B cell (primary cell): ENCODE results near the gene MCF2L. TPM values are rescaled to one million over a fixed set of nuclear protein-coding genes. Genes with fewer than 3 reads are reported as not detected.

ENCODE experiments used
- ATAC-seq: fragments of 200-7000 bp; cut with Tn5 transposase; one replicate; pipeline ENCODE4 v1.10.0; 2021; ENCODE audit warnings: low read depth, mild to moderate bottlenecking, moderate number of reproducible peaks, moderate library complexity
- CTCF ChIA-PET: fragments of 350-600 bp; sonication (Branson Sonifier 250); formaldehyde crosslinking; loops from one replicate; lab custom pipeline; 2021; ENCODE audit warnings: antibody characterized with exemption, inconsistent platforms; lab: Charles Lee
- POLR2A ChIA-PET: fragments of 350-600 bp; sonication (Branson Sonifier 250); formaldehyde crosslinking; loops from one replicate; lab custom pipeline; 2021; ENCODE audit warnings: antibody characterized with exemption; lab: Charles Lee
- DNase-seq: peaks from one replicate; pipeline ENCODE4 v3.0.0; 2013
- H2AFZ ChIP-seq: 2 replicates; pipeline ENCODE4 v1.6.1; 2012; ENCODE audit warnings: mild to moderate bottlenecking, low read depth, low read length; ENCODE audit not compliant: insufficient read depth, poor library complexity, severe bottlenecking
- H3K27ac ChIP-seq, 2 donors: 1 replicate in 1 of 2; 2 replicates in 1 of 2; pipeline ENCODE4 v1.5.1; 2012 to 2013; ENCODE audit warnings: low read length in 2 of 2, mild to moderate bottlenecking in 2 of 2, moderate library complexity in 1 of 2
- H3K27me3 ChIP-seq, 4 experiments: fragments of 200-600 bp in 1 of 4; sonication (generic) in 1 of 4; replicated peaks in 1 of 4; 1 replicate in 2 of 4; 2 replicates in 2 of 4; pipeline versions ENCODE4 v1.6.1 to v1.7.0; 2013 to 2016; ENCODE audit warnings: low read length in 3 of 4, mild to moderate bottlenecking in 2 of 4, mixed read lengths in 1 of 4, moderate library complexity in 1 of 4; ENCODE audit not compliant: insufficient read depth in 4 of 4, control insufficient read depth in 3 of 4; ENCODE audit errors: control extremely low read depth in 1 of 4
- H3K36me3 ChIP-seq, 2 experiments: replicated peaks in 1 of 2; 1 replicate in 1 of 2; 2 replicates in 1 of 2; pipeline versions ENCODE4 v1.6.1 to v1.7.1; 2013; ENCODE audit warnings: low read length in 1 of 2; ENCODE audit not compliant: insufficient read depth in 2 of 2, control insufficient read depth in 1 of 2; ENCODE audit errors: control extremely low read depth in 1 of 2, extremely low read depth in 1 of 2
- H3K4me1 ChIP-seq, 2 donors: fragments of 200-600 bp in 1 of 2; sonication (generic) in 1 of 2; 1 replicate in 1 of 2; 2 replicates in 1 of 2; pipeline versions ENCODE4 v1.5.1 to v1.6.1; 2013 to 2017; ENCODE audit warnings: low read length in 2 of 2; ENCODE audit not compliant: control insufficient read depth in 2 of 2, insufficient read depth in 2 of 2
- H3K4me2 ChIP-seq: replicated peaks from 2 replicates; pipeline ENCODE3; 2012; ENCODE audit warnings: mild to moderate bottlenecking, low read depth, low read length; ENCODE audit not compliant: poor library complexity, severe bottlenecking
- H3K4me3 ChIP-seq, 5 experiments: fragments of 200-600 bp in 1 of 5; sonication (generic) in 1 of 5; 1 replicate in 3 of 5; 2 replicates in 2 of 5; pipeline versions ENCODE4 v1.5.1 to v1.7.0; 2011 to 2016; ENCODE audit warnings: low read length in 4 of 5, mild to moderate bottlenecking in 4 of 5, low read depth in 2 of 5, control low read depth in 1 of 5, moderate library complexity in 1 of 5; ENCODE audit not compliant: insufficient read depth in 1 of 5; ENCODE audit errors: control extremely low read depth in 1 of 5, extremely low read depth in 1 of 5
- H3K79me2 ChIP-seq: fragments of 200-600 bp; sonication (generic); one replicate; pipeline ENCODE4 v1.6.0; 2016; ENCODE audit warnings: low read length; ENCODE audit not compliant: control insufficient read depth, insufficient read depth
- H3K9ac ChIP-seq: fragments of 200-600 bp; sonication (generic); 2 replicates; pipeline ENCODE4 v1.6.1; 2017; ENCODE audit warnings: mild to moderate bottlenecking, low read length, moderate library complexity
- H3K9me3 ChIP-seq, 3 donors: one replicate each; pipeline versions ENCODE4 v1.6.1 to v1.7.1; 2013; ENCODE audit warnings: low read length in 2 of 3; ENCODE audit not compliant: control insufficient read depth in 2 of 3, insufficient read depth in 1 of 3; ENCODE audit errors: control extremely low read depth in 1 of 3
- H4K20me1 ChIP-seq: 2 replicates; pipeline ENCODE4 v1.6.0; 2012; ENCODE audit warnings: mild to moderate bottlenecking, low read length; ENCODE audit not compliant: insufficient read depth, control insufficient read depth, poor library complexity, severe bottlenecking
- H3K27ac Mint-ChIP-seq: one replicate; pipeline ENCODE4 v1.8.0; 2021; ENCODE audit warnings: mixed read lengths
- H3K27me3 Mint-ChIP-seq: one replicate; pipeline ENCODE4 v1.8.0; 2021; ENCODE audit warnings: mixed read lengths
- H3K4me1 Mint-ChIP-seq: one replicate; pipeline ENCODE4 v1.8.0; 2021; ENCODE audit warnings: mixed read lengths
- H3K4me3 Mint-ChIP-seq: one replicate; pipeline ENCODE4 v1.8.0; 2021; ENCODE audit warnings: mixed read lengths
- H3K9me3 Mint-ChIP-seq: one replicate; pipeline ENCODE4 v1.8.0; 2022; ENCODE audit warnings: mixed read lengths; ENCODE audit not compliant: insufficient read depth
- EZH2 ChIP-seq: IDR thresholded peaks from 2 replicates; pipeline ENCODE4 v1.6.1; 2012; ENCODE audit warnings: borderline replicate concordance, low read depth, mild to moderate bottlenecking, moderate library complexity, low read length; ENCODE audit not compliant: insufficient read depth, poor library complexity, severe bottlenecking
- WGBS: methylation state at CpG from one replicate; pipeline ENCODE4 v1.1.5; 2013; ENCODE audit warnings: missing lambda C conversion rate; ENCODE audit not compliant: insufficient coverage; 5-methylcytosine and 5-hydroxymethylcytosine counted together
- intact Hi-C: fragments of 100-400 bp; cut with micrococcal nuclease; formaldehyde crosslinking; loops from one replicate; pipeline ENCODE4 v1.10.0; 2022
- polyA plus RNA-seq: library from polyadenylated mRNA; depleted of rRNA; stranded (reverse); fragments of >200 nt; gene quantifications from 2 replicates; pipeline ENCODE4 v1.2.3, GENCODE V29; 2012
- total RNA-seq, 2 donors: library from RNA; stranded (reverse); fragments of 120-200 nt in 1 of 2; gene quantifications; 1 replicate in 1 of 2; 2 replicates in 1 of 2; pipeline versions ENCODE4 v1.2.3 to v1.2.4, GENCODE V29; 2013 to 2022
- TF ChIP-seq, protein P1 (sequence below): fragments of 200-600 bp; IDR thresholded peaks from one replicate; pipeline ENCODE4 v1.8.0; 2022; ENCODE audit warnings: antibody characterized with exemption, mild to moderate bottlenecking

Gene MCF2L
- total and polyA plus RNA-seq, 2 donors (not counting 1 experiment from before 2014, with no cell fraction given) = 3.7 to 8.2 TPM

DNA sequence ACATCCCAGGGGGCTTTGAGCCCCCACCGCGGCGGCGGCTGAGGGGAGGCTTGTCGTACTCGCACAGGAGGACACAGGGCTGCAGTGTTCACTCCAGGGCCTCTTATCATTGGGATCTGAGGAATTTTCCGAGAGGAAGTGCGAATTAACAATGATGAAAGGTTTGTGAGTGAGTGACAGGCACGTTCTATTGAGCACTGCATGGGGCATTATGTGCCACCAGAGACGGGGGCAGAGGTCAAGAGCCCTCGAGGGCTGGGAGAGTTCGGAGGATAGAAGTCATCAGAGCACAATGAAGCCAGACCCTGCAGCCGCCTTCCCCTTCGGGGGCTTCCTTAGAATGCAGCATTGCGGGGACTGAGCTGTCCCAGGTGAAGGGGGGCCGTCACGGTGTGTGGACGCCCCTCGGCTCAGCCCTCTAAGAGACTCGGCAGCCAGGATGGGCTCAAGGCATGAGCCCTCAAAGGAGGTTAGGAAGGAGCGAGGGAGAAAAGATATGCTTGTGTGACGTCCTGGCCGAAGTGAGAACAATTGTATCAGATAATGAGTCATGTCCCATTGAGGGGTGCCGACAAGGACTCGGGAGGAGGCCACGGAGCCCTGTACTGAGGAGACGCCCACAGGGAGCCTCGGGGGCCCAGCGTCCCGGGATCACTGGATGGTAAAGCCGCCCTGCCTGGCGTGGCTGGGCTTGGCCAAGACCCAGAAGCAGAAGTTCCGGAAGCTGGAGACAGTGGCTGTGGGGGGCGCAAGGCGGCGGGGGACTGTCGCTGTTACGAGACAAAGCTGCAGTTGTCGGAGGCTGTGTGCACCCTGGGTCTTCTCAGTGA is 53.9 kb downstream of the MCF2L start:
- ChIA-PET POLR2A (no interaction called here), CTCF (no interaction called here)
- H2AFZ ChIP-seq = no peak overlapping the region
- H3K4me3 ChIP-seq = no peak overlapping the region
- H4K20me1 ChIP-seq = no peaks in the 10 kb centered on the region
- intact Hi-C loops = no loop called here
- no peaks in the 10 kb centered on the region for H3K79me2 ChIP-seq
- H3K9me3 ChIP-seq = peaks cover 0 to 15% (median 0%) of the 10 kb centered on the region in 3 donors
- no peak overlapping the region for H3K9ac ChIP-seq
- H3K36me3 ChIP-seq = no peaks in the 10 kb centered on the region
- WGBS = 87% methylated on average over 39 of the region's 39 CpGs
- Mint-ChIP-seq H3K4me3 (no peak overlapping the region), H3K27me3 (no peaks in the 10 kb centered on the region), H3K27ac (no peak overlapping the region), H3K4me1 (peaks cover 12% of the 10 kb centered on the region), H3K9me3 (peaks cover 6% of the 10 kb centered on the region)
- TF ChIP-seq, protein P1, sequence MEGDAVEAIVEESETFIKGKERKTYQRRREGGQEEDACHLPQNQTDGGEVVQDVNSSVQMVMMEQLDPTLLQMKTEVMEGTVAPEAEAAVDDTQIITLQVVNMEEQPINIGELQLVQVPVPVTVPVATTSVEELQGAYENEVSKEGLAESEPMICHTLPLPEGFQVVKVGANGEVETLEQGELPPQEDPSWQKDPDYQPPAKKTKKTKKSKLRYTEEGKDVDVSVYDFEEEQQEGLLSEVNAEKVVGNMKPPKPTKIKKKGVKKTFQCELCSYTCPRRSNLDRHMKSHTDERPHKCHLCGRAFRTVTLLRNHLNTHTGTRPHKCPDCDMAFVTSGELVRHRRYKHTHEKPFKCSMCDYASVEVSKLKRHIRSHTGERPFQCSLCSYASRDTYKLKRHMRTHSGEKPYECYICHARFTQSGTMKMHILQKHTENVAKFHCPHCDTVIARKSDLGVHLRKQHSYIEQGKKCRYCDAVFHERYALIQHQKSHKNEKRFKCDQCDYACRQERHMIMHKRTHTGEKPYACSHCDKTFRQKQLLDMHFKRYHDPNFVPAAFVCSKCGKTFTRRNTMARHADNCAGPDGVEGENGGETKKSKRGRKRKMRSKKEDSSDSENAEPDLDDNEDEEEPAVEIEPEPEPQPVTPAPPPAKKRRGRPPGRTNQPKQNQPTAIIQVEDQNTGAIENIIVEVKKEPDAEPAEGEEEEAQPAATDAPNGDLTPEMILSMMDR = no peak
- TF ChIP-seq EZH2 = no peak
- DNase-seq (no peak), ATAC-seq (no peak)
- no peaks in the 10 kb centered on the region for H3K27me3 ChIP-seq
- H3K4me1 ChIP-seq = peaks cover 0 to 7% of the 10 kb centered on the region in 2 donors
- no peak overlapping the region for H3K4me2 ChIP-seq
- no peak overlapping the region for H3K27ac ChIP-seq

DNA sequence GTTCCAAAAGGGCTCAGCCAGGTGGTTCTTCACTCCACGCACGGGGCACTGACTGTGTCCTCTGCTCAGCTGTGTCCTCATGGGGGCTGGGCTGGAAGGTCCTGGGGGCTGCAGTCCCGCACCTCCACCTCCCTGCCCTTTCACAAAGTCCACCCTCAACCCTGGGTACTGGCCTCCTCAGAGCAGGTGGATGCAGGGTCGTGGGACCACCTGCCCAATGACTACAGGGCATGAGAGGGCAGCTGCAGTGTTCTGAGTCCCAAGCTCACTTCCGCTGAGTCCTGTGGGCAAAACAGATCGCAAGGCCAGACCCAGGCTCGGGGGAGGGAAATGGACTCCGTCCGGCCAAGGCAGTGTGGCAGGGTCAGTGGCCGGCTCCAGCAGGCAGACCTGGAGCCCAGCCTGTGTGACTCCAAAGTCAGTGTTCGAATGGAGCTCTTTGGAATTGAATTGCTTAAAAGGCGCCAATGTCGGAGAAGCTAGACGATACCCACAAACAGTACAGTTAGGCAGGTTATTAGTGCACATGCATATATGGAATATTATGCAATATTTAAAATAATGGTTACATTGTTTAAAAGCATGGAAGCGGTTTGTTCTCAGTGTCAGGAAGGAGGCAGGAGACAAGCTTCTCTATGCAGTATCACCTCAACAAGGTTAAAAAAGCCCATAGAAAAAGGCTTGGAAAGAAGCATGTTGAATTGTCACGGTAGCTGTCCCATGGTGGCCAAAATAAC is 54.8 kb downstream of the MCF2L start:
- POLR2A ChIA-PET = no interaction called here
- no peak overlapping the region for H3K4me2 ChIP-seq

More for the DNA sequence above, 54.8 kb downstream of the MCF2L start:
- CTCF ChIA-PET = no interaction called here
- Histone ChIP-seq H4K20me1 (no peaks in the 10 kb centered on the region), H3K27me3 (no peaks in the 10 kb centered on the region), H3K4me1 (peaks cover 0 to 7% of the 10 kb centered on the region in 2 donors), H3K36me3 (no peaks in the 10 kb centered on the region), H2AFZ (no peak overlapping the region), H3K79me2 (no peaks in the 10 kb centered on the region), H3K4me3 (no peak overlapping the region), H3K9ac (no peak overlapping the region), H3K27ac (no peak overlapping the region), H3K9me3 (peaks cover 0 to 15% (median 0%) of the 10 kb centered on the region in 3 donors)
- Mint-ChIP-seq H3K27me3 (no peaks in the 10 kb centered on the region), H3K9me3 (peaks cover 6% of the 10 kb centered on the region), H3K27ac (no peak overlapping the region), H3K4me1 (peaks cover 12% of the 10 kb centered on the region), H3K4me3 (no peak overlapping the region)
- intact Hi-C loops = no loop called here
- TF ChIP-seq, protein P1 = no peak
- TF ChIP-seq EZH2 = no peak
- DNase-seq (no peak), ATAC-seq (no peak)
- WGBS = 80% methylated on average over 11 of the region's 16 CpGs
